ENCODE measurements around the gene IER5L. TPM values are rescaled to one million over a fixed set of nuclear protein-coding genes. Genes with fewer than 3 reads are reported as not detected.

IER5L gene
- total and polyA plus RNA-seq, 9 of the 15 experiments (the other 6 are each of a cell fraction or from before 2014, with no cell fraction given): 0.14 to 11.9 (median 0.52) TPM

- in situ Hi-C loops (cut with MboI): no loop called here
- peak overlapping the region in 1 of 2 experiments; percentile 65; a peak in 1 of 4 replicates for H3K9ac ChIP-seq (ENCODE audit: insufficient read depth in 1 of 2, low read depth in 2 of 2, low read length in 2 of 2)
- POLR2A ChIA-PET: interaction anchor here (0.7 to 1.9 kb wide), 5 partner anchors 9 to 446 kb away, joined by 4 to 10 read pairs (median 5); no protein-coding TSS in a partner anchor
- intact Hi-C loops (cut with micrococcal nuclease): no loop called here
- no TSS peak for BruUV-seq (replicated peaks)
- no peaks in the 10 kb centered on the region for H3K36me3 ChIP-seq (ENCODE audit: control insufficient read depth, insufficient read depth, low read length)
- no peaks in the 10 kb centered on the region for H3K79me2 ChIP-seq (ENCODE audit: control insufficient read depth, insufficient read depth, low read length)
- peak; percentile 77 to 86 (median 80) for DNase-seq (ENCODE audit: extremely low read depth in 1 of 4, low spot score in 3 of 4)
- CTCF ChIA-PET (ENCODE audit: low intra/inter-chr PET ratio): no interaction called here
- no peak overlapping the region for H3K4me3 ChIP-seq
- H3K4me1 ChIP-seq (replicated peaks in 1 of 2; ENCODE audit: control insufficient read depth in 2 of 2, insufficient read depth in 2 of 2, low read length in 2 of 2): peaks cover 11 to 35% of the 10 kb centered on the region in 2 experiments; a peak in 4 of 5 replicates
- peak overlapping the region; percentile 85 for H2AFZ ChIP-seq (ENCODE audit: low read depth, low read length)
- WGBS (ENCODE audit: insufficient coverage, low coverage, missing lambda C conversion rate): 11% methylated on average over 17 of the region's 20 CpGs
- peak; percentile 85 for ATAC-seq
- no peak overlapping the region for H3K27ac ChIP-seq (ENCODE audit: extremely low read depth, low read depth, low read length)
- no peaks in the 10 kb centered on the region for H4K20me1 ChIP-seq (replicated peaks; ENCODE audit: control insufficient read depth, insufficient read depth, low read length)
- H3K27me3 ChIP-seq (ENCODE audit: control insufficient read depth in 2 of 2, insufficient read depth in 2 of 2, low read length in 2 of 2): no peaks in the 10 kb centered on the region; a peak in 1 of 5 replicates
- no peaks in the 10 kb centered on the region for H3K9me1 ChIP-seq (ENCODE audit: control insufficient read depth, insufficient read depth, low read length)
- H3K9me3 ChIP-seq (replicated peaks; ENCODE audit: control insufficient read depth, insufficient read depth, low read depth, low read length): peaks cover 6% of the 10 kb centered on the region; the same call in 1 of the 2 replicates
- peak; percentile 96 for FAIRE-seq
- peak overlapping the region; percentile 52 for H3K4me2 ChIP-seq (ENCODE audit: insufficient read depth, low read length)
- TF ChIP-seq KDM1A (IDR thresholded peaks at IDR 0.05): peak in 1 of 2 experiments; percentile 42; a peak in 1 of 4 replicates
- no peak for TF ChIP-seq ATF1 (CRISPR knock-in tag; IDR thresholded peaks at IDR 0.05)
- TF ChIP-seq ATF1 (tag; IDR thresholded peaks at IDR 0.05): peak; percentile 66
- TF ChIP-seq SP1 (CRISPR knock-in tag; IDR thresholded peaks at IDR 0.05): 0 out of 2 replicates have a peak, but pooled peaks have one; percentile 21
- TF ChIP-seq VEZF1 (CRISPR knock-in tag; IDR thresholded peaks at IDR 0.05): peak; percentile 48; the same call in 1 of the 2 replicates
- no peak for TF ChIP-seq ZNF445 (CRISPR knock-in tag; IDR thresholded peaks at IDR 0.05; ENCODE audit: low read depth)
- no peak for TF ChIP-seq ZNF584 (CRISPR knock-in tag; IDR thresholded peaks at IDR 0.05; ENCODE audit: low read depth)
- no peak for TF ChIP-seq ETS2 (tag; IDR thresholded peaks at IDR 0.05; ENCODE audit: borderline replicate concordance, poor library complexity, severe bottlenecking)
- peak; percentile 64 for TF ChIP-seq L3MBTL2 (IDR thresholded peaks at IDR 0.05)
- TF ChIP-seq HDAC2 (IDR thresholded peaks at IDR 0.05): 0 out of 2 replicates have a peak, but pooled peaks have one; percentile 14
- peak; percentile 31 for TF ChIP-seq STAG1 (CRISPR knock-in tag; IDR thresholded peaks at IDR 0.05; ENCODE audit: borderline replicate concordance)
- 0 out of 4 replicates have a peak, but pooled peaks of 1 of the 2 experiments have one; percentile 32 for TF ChIP-seq RCOR1 (IDR thresholded peaks at IDR 0.05; ENCODE audit: borderline replicate concordance in 1 of 2, low read depth in 2 of 2, low read length in 2 of 2)
- peak in 1 of 2 experiments; percentile 68; a peak in 1 of 4 replicates for TF ChIP-seq UBTF (IDR thresholded peaks at IDR 0.05; ENCODE audit: borderline replicate concordance in 1 of 2, low read depth in 2 of 2, low read length in 2 of 2)
- no peak for TF ChIP-seq GABPB1 (CRISPR knock-in tag; IDR thresholded peaks at IDR 0.05)
- TF ChIP-seq TFAP4 (CRISPR knock-in tag; IDR thresholded peaks at IDR 0.05; ENCODE audit: borderline replicate concordance): peak; percentile 47; the same call in 1 of the 2 replicates
- no peak for TF ChIP-seq RBM14 (IDR thresholded peaks at IDR 0.05; ENCODE audit: borderline replicate concordance, insufficient read depth, low read depth, low read length)
Observed at GRCh38 chr9:129182625-129183494, 4.8 kb upstream of the IER5L start.

Data from K562 (cell line).